K562 (cell line): ENCODE results near the gene MRTFB. TPM values are rescaled to one million over a fixed set of nuclear protein-coding genes. Genes with fewer than 3 reads are reported as not detected.

Source experiments
- ATAC-seq: fragments of 200-7000 bp; cut with Tn5 transposase; 3 replicates; pipeline ENCODE4 v1.9.1; 2020; ENCODE audit warnings: moderate library complexity
- BruUV-seq: library from RNA; stranded (reverse); fragments of 400-500 nt; replicated peaks from 2 replicates; lab custom pipeline; 2021; lab: Mats Ljungman, UMichigan
- CTCF ChIA-PET: fragments of 300-600 bp; formaldehyde crosslinking; extraction: SDS; loops from one replicate; lab custom pipeline; 2021; ENCODE audit warnings: low intra/inter-chr PET ratio; lab: Yijun Ruan, JAX
- POLR2A ChIA-PET: fragments of 300-600, 350-650 bp; sonication (Branson Sonifier 250); formaldehyde crosslinking; extraction: SDS; loops from one replicate; lab custom pipeline; 2021; ENCODE audit warnings: antibody characterized with exemption, inconsistent platforms; lab: Yijun Ruan, JAX
- DNase-seq, 4 experiments: peaks; one replicate each; pipeline versions ENCODE4 v3.0.0 to v3.0.0-alpha.2; 2011 to 2018; ENCODE audit warnings: low spot score in 3 of 4, mixed read lengths in 3 of 4; ENCODE audit errors: extremely low read depth in 1 of 4
- FAIRE-seq: peaks from 2 replicates; lab custom pipeline; 2011; peaks lifted over from hg19 to GRCh38; lab: Jason Lieb, UNC
- H2AFZ ChIP-seq: 2 replicates; pipeline ENCODE4 v1.6.0; 2011; ENCODE audit warnings: low read depth, low read length, control low read depth, inconsistent platforms
- H3K27ac ChIP-seq: fragments of 200-600 bp; 3 replicates; pipeline ENCODE4 v1.8.0; 2011; ENCODE audit warnings: low read depth, mild to moderate bottlenecking, control low read depth, inconsistent platforms, low read length, moderate library complexity, mixed read lengths; ENCODE audit errors: extremely low read depth
- H3K27me3 ChIP-seq, 2 experiments: fragments of 300-600 bp in 1 of 2; 2 replicates in 1 of 2; 3 replicates in 1 of 2; pipeline versions ENCODE4 v1.6.0 to v1.8.0; 2011; ENCODE audit warnings: inconsistent platforms in 2 of 2, low read length in 2 of 2, mild to moderate bottlenecking in 1 of 2, mixed read lengths in 1 of 2, moderate library complexity in 1 of 2; ENCODE audit not compliant: control insufficient read depth in 2 of 2, insufficient read depth in 2 of 2
- H3K36me3 ChIP-seq: fragments of 300-600 bp; 3 replicates; pipeline ENCODE4 v1.8.0; 2011; ENCODE audit warnings: mild to moderate bottlenecking, low read length, inconsistent platforms; ENCODE audit not compliant: control insufficient read depth, insufficient read depth
- H3K4me1 ChIP-seq, 2 experiments: fragments of 200-600 bp in 1 of 2; replicated peaks in 1 of 2; 2 replicates in 1 of 2; 3 replicates in 1 of 2; pipeline versions ENCODE4 v1.5.1 to v1.8.0; 2011; ENCODE audit warnings: inconsistent platforms in 2 of 2, low read length in 2 of 2, mild to moderate bottlenecking in 1 of 2, mixed read lengths in 1 of 2, moderate library complexity in 1 of 2; ENCODE audit not compliant: control insufficient read depth in 2 of 2, insufficient read depth in 2 of 2
- H3K4me2 ChIP-seq: 2 replicates; pipeline ENCODE4 v1.6.1; 2011; ENCODE audit warnings: low read length, control low read depth, inconsistent platforms, mixed read lengths; ENCODE audit not compliant: insufficient read depth
- H3K4me3 ChIP-seq: fragments of 200-600 bp; sonication (generic), shearing (Covaris generic); 2 replicates; pipeline ENCODE4 v1.5.1; 2016; ENCODE audit warnings: control low read depth, inconsistent platforms
- H3K79me2 ChIP-seq: fragments of 200-600 bp; 3 replicates; pipeline ENCODE4 v1.8.0; 2011; ENCODE audit warnings: low read length, inconsistent platforms; ENCODE audit not compliant: control insufficient read depth, insufficient read depth
- H3K9ac ChIP-seq, 2 experiments: 2 replicates each; pipeline versions ENCODE4 v1.6.0 to v1.6.1; 2011; ENCODE audit warnings: low read depth in 2 of 2, low read length in 2 of 2, control low read depth in 1 of 2, inconsistent platforms in 1 of 2, mild to moderate bottlenecking in 1 of 2, mixed read lengths in 1 of 2; ENCODE audit not compliant: insufficient read depth in 1 of 2
- H3K9me1 ChIP-seq: one replicate; pipeline ENCODE4 v1.6.0; 2011; ENCODE audit warnings: inconsistent platforms, mild to moderate bottlenecking, low read length, moderate library complexity; ENCODE audit not compliant: control insufficient read depth, insufficient read depth
- H3K9me3 ChIP-seq: replicated peaks from 2 replicates; pipeline ENCODE4 v1.5.1; 2011; ENCODE audit warnings: low read depth, low read length, inconsistent platforms; ENCODE audit not compliant: control insufficient read depth, insufficient read depth
- H4K20me1 ChIP-seq: replicated peaks from 2 replicates; pipeline ENCODE4 v1.6.1; 2011; ENCODE audit warnings: low read length, inconsistent platforms, mixed read lengths; ENCODE audit not compliant: control insufficient read depth, insufficient read depth
- ATF6 ChIP-seq: sonication (generic); formaldehyde crosslinking; IDR thresholded peaks from 2 replicates; pipeline ENCODE4 v1.4.0; 2020; ENCODE audit warnings: mild to moderate bottlenecking, missing genetic modification reagents
- ETV5 ChIP-seq: sonication (generic); formaldehyde crosslinking; IDR thresholded peaks from 2 replicates; pipeline ENCODE4 v1.4.0; 2020; ENCODE audit warnings: low read depth, mild to moderate bottlenecking, missing genetic modification reagents
- FOXJ3 ChIP-seq: sonication (generic); formaldehyde crosslinking; IDR thresholded peaks from 2 replicates; pipeline ENCODE4 v1.4.0; 2020; ENCODE audit warnings: mild to moderate bottlenecking, missing genetic modification reagents
- GATA2 ChIP-seq: sonication (generic); formaldehyde crosslinking; IDR thresholded peaks from 2 replicates; pipeline ENCODE4 v1.4.0; 2020; ENCODE audit warnings: mild to moderate bottlenecking, missing genetic modification reagents
- MAFK ChIP-seq: IDR thresholded peaks from 2 replicates; pipeline ENCODE4 v1.6.1; 2011; ENCODE audit warnings: low read length, improper control_type of control experiment
- NCOA1 ChIP-seq: fragments of 450-650 bp; IDR thresholded peaks from 2 replicates; pipeline ENCODE4 v1.6.1; 2016; ENCODE audit warnings: low read depth
- NCOA2 ChIP-seq, 2 experiments: fragments of 450-650 bp; IDR thresholded peaks; 2 replicates each; pipeline ENCODE4 v1.6.1; 2018; ENCODE audit warnings: mild to moderate bottlenecking in 2 of 2, moderate library complexity in 1 of 2; ENCODE audit not compliant: partially characterized antibody in 2 of 2
- NONO ChIP-seq, 2 experiments: fragments of 200-400 bp in 1 of 2; fragments of 450-650 bp in 1 of 2; formaldehyde crosslinking in 1 of 2; IDR thresholded peaks; 2 replicates each; pipeline ENCODE4 v1.6.1; 2017; ENCODE audit warnings: low read depth in 2 of 2, mild to moderate bottlenecking in 2 of 2, moderate library complexity in 2 of 2, low read length in 1 of 2
- NR2C2 ChIP-seq, 2 experiments: fragments of 200-800 bp in 1 of 2; sonication (Bioruptor generic) in 1 of 2; sonication (generic) in 1 of 2; formaldehyde crosslinking in 1 of 2; IDR thresholded peaks; 2 replicates each; pipeline versions ENCODE4 v1.6.1 to v1.8.0; 2016 to 2022; ENCODE audit warnings: mild to moderate bottlenecking in 1 of 2, missing compliant biosample characterization in 1 of 2, missing genetic modification characterization in 1 of 2, missing genetic modification reagents in 1 of 2
- POU5F1 ChIP-seq: fragments of 150-350 bp; IDR thresholded peaks from 2 replicates; pipeline ENCODE4 v1.6.1; 2014; ENCODE audit warnings: borderline replicate concordance, low read length, low read depth, mild to moderate bottlenecking; ENCODE audit not compliant: partially characterized antibody
- ZNF263 ChIP-seq: sonication (generic); formaldehyde crosslinking; IDR thresholded peaks from 2 replicates; pipeline ENCODE4 v1.8.0; 2022; ENCODE audit warnings: mild to moderate bottlenecking, missing genetic modification reagents, borderline replicate concordance
- ZNF717 ChIP-seq: fragments of 250-450 bp; sonication (Bioruptor Pico); IDR thresholded peaks from 2 replicates; pipeline ENCODE4 v1.5.0; 2021
- WGBS: fragments of 100-300 bp; shearing (Covaris generic); methylation state at CpG from one replicate; pipeline ENCODE4 v1.1.6; 2016; ENCODE audit warnings: low coverage, mixed read lengths; ENCODE audit not compliant: insufficient coverage; ENCODE audit errors: missing lambda C conversion rate; 5-methylcytosine and 5-hydroxymethylcytosine counted together
- in situ Hi-C: fragments of 300-500 bp; cut with MboI; formaldehyde crosslinking; loops from 4 replicates; pipeline ENCODE4 v1.15.0; 2018; ENCODE audit warnings: inconsistent platforms, mixed read lengths
- intact Hi-C: fragments of 100-400 bp; cut with micrococcal nuclease; formaldehyde crosslinking; loops from 2 replicates; pipeline ENCODE4 v1.14.2; 2022
- polyA plus RNA-seq, 8 experiments: library from polyadenylated mRNA; depleted of rRNA in 4 of 8; stranded (reverse) in 5 of 8; unstranded in 3 of 8; fragments of >200 nt; fragmentation: Nextera tagmentation in 2 of 8; fragmentation: Illumina TruSeq in 1 of 8; extraction: Ambion mirVana in 2 of 8; extraction: Trizol in 1 of 8; gene quantifications; 2 replicates each; pipeline versions ENCODE4 v1.2.1 to v1.2.3, GENCODE V29; 2011 to 2014; ENCODE audit warnings: inconsistent platforms in 1 of 8, missing spikeins in 1 of 8
- total RNA-seq, 7 experiments: library from RNA; depleted of rRNA in 6 of 7; stranded (reverse); fragments of >200 nt in 6 of 7; fragmentation: Illumina TruSeq in 2 of 7; extraction: Trizol in 2 of 7; gene quantifications; 2 replicates each; pipeline versions ENCODE4 v1.2.1 to v1.2.3, GENCODE V29; 2011 to 2021; ENCODE audit warnings: low replicate concordance in 1 of 7
- TF ChIP-seq, protein P1 (sequence below): IDR thresholded peaks from 2 replicates; pipeline ENCODE4 v1.6.1; 2014; ENCODE audit warnings: antibody characterized with exemption

MRTFB gene
- total and polyA plus RNA-seq, 9 of the 15 experiments (the other 6 are each of a cell fraction or from before 2014, with no cell fraction given): 2.2 to 12.7 (median 7.0) TPM

DNA sequence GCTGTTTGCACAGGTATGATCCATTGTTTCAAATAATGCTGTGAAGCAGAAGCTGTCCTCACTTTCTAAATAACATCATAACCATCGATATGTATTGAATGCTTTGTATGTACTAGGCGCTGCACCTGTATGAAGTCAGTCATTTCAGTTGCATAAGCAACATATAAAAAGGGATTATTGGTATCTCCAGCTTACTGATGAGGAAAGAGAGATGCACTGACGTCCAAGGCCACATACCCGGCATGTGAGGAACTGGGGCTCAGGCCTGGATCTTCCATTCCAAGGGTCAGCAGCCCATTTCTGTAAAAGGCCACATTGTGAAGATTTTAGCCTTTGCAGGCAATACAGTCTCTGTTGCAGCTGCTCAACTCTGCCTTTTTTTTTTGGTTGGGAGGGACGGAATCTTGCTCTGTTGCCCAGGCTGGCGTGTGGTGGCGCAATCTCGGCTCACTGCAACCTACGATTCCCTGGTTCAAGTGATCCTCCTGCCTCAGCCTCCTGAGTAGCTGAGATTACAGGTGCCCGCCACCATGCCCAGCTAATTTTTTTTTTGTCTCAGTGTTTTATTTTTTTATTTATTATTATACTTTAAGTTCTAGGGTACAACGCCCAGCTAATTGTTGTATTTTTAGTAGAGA is 244.7 kb downstream of the MRTFB start:
- 71% methylated on average over 7 of the region's 11 CpGs for WGBS
- POLR2A ChIA-PET: interaction anchor here (1.1 to 1.3 kb wide), 2 partner anchors 9 to 15 kb away, joined by 3 read pairs; no protein-coding TSS in a partner anchor
- TF ChIP-seq GATA2 (CRISPR knock-in tag) (no peak), NR2C2 (CRISPR knock-in tag; IDR thresholded peaks at IDR 0.05) (no peak), NR2C2 (tag; IDR thresholded peaks at IDR 0.05) (no peak), FOXJ3 (CRISPR knock-in tag) (no peak), NCOA1 (no peak), NONO (IDR thresholded peaks at IDR 0.05; ENCODE audit: low read depth in 2 of 2, low read length in 1 of 2) (no peak), NCOA2 (IDR thresholded peaks at IDR 0.05; ENCODE audit: partially characterized antibody in 2 of 2) (no peak), MAFK (no peak), ZNF263 (CRISPR knock-in tag) (no peak), ATF6 (no peak), ZNF717 (CRISPR knock-in tag) (no peak), ETV5 (CRISPR knock-in tag) (no peak), POU5F1 (no peak)
- TF ChIP-seq, protein P1, sequence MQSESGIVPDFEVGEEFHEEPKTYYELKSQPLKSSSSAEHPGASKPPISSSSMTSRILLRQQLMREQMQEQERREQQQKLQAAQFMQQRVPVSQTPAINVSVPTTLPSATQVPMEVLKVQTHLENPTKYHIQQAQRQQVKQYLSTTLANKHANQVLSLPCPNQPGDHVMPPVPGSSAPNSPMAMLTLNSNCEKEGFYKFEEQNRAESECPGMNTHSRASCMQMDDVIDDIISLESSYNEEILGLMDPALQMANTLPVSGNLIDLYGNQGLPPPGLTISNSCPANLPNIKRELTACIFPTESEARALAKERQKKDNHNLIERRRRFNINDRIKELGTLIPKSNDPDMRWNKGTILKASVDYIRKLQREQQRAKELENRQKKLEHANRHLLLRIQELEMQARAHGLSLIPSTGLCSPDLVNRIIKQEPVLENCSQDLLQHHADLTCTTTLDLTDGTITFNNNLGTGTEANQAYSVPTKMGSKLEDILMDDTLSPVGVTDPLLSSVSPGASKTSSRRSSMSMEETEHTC: no peak

More for the DNA sequence above, 244.7 kb downstream of the MRTFB start:
- Histone ChIP-seq H3K4me3 (no peak overlapping the region), H3K9me1 (no peaks in the 10 kb centered on the region), H3K4me2 (no peak overlapping the region), H3K36me3 (0 out of 3 replicates have a peak, but pooled peaks cover 3% of the 10 kb centered on the region), H3K79me2 (peaks cover 12% of the 10 kb centered on the region), H3K9me3 (no peaks in the 10 kb centered on the region), H3K27me3 (no peaks in the 10 kb centered on the region), H3K9ac (no peak overlapping the region), H2AFZ (no peak overlapping the region), H3K27ac (no peak overlapping the region), H3K4me1 (peaks cover 0 to 11% of the 10 kb centered on the region in 2 experiments; a peak in 2 of 5 replicates), H4K20me1 (no peaks in the 10 kb centered on the region; the same call in 1 of the 2 replicates)
- CTCF ChIA-PET: no interaction called here
- no peak for ATAC-seq
- no peak for DNase-seq
- BruUV-seq: no TSS peak
- FAIRE-seq: no peak
- intact Hi-C loops: no loop called here
- in situ Hi-C loops: no loop called here
